Purkinje cell (primary cell): Measurements from ENCODE around the gene ANKMY2. TPM values are rescaled to one million over a fixed set of nuclear protein-coding genes. Genes with fewer than 3 reads are reported as not detected.

Source experiments
- polyA plus RNA-seq: library from polyadenylated mRNA; unstranded; fragments of >200 nt; fragmentation: Nextera tagmentation; gene quantifications from 2 replicates; pipeline ENCODE4 v1.2.1, GENCODE V29; 2014

Gene ANKMY2
- 59.9 and 66.4 TPM in 2 replicates for polyA plus RNA-seq

DNA sequence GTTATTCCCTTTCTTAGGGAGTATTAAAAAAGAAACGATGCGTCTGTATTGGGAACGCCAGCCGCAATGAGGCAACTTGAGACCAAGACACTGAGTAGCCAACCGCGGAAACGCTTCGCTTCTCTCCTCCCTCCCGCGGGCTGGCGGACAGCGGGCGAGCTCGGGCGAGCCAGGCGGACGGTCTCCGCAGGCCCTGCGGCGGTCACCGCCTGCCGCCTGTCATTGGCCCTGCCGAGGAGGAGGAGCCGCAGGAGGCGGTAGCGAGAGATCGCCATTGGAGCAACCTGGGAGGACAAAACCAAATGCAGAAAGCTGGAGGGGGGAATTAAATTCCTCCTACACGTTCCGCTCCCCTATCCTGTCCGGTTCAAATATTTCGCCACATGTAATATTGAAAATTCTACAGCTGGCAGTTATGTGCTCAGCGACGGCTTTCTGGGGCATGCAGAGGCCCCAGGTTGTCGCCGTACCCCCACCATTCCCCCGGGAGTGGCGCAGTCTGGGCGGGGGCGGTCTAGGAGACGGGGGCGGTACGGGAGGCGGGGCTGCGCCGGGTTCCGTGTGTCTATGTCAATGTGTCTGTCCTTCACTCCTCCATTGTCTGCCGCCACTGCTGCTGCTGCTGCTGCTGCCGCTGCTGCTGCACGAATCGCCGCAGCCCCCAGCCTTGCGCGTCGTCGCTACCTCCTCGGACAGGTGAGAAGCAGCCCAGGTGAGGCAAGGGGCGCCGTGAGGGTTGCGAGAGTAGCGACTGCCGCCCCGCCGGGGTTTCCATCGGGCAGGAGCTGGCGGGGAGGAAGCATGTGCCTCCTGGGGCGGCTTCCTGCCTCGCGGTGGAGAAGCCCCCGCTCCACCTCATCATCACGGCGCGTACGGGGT is at the start of gene ANKMY2, which contains the start of gene BZW2:
TSS of gene ANKMY2 (minus strand) at position 162 of the 879 bp plus-strand sequence. CDS start 181 bp downstream, outside the sequence.
TSS of gene BZW2 (plus strand) at position 589 of the 879 bp plus-strand sequence. CDS start 19,263 bp downstream, outside the sequence.

Other genes starting within 250 kb of the ANKMY2 start
- 7.4 and 12.9 TPM in 2 replicates for gene CRPPA, start 224.2 kb downstream of the ANKMY2 start, polyA plus RNA-seq
- 61.0 and 90.2 TPM in 2 replicates for gene SOSTDC1, start 180.0 kb downstream of the ANKMY2 start, polyA plus RNA-seq
- gene LRRC72, start 118.9 kb downstream of the ANKMY2 start, polyA plus RNA-seq = not detected in 2 replicates
- gene BZW2, start 427 bp upstream of the ANKMY2 start, polyA plus RNA-seq = 33.9 and 55.2 TPM in 2 replicates
- gene TSPAN13, start 108.0 kb upstream of the ANKMY2 start, polyA plus RNA-seq = 242 and 258 TPM in 2 replicates
- gene AGR2, start 159.2 kb upstream of the ANKMY2 start, polyA plus RNA-seq = not detected in 2 replicates
- gene AGR3, start 236.2 kb upstream of the ANKMY2 start, polyA plus RNA-seq = 5.3 and 7.4 TPM in 2 replicates